HL-60 (cell line): Measurements from ENCODE around the gene PREPL.

Source experiments
- POLR2AphosphoS5 ChIP-seq: IDR thresholded peaks from 2 replicates; pipeline ENCODE4 v1.6.1; 2012; ENCODE audit warnings: low read depth
- SPI1 ChIP-seq: IDR thresholded peaks from 2 replicates; pipeline ENCODE4 v1.6.1; 2012; ENCODE audit warnings: low read depth, mild to moderate bottlenecking, borderline replicate concordance
- TF ChIP-seq, protein P1 (sequence below): IDR thresholded peaks from one replicate; pipeline ENCODE4 v1.5.1; 2011; ENCODE audit warnings: low read length, control low read depth, inconsistent platforms; ENCODE audit not compliant: insufficient read depth

DNA sequence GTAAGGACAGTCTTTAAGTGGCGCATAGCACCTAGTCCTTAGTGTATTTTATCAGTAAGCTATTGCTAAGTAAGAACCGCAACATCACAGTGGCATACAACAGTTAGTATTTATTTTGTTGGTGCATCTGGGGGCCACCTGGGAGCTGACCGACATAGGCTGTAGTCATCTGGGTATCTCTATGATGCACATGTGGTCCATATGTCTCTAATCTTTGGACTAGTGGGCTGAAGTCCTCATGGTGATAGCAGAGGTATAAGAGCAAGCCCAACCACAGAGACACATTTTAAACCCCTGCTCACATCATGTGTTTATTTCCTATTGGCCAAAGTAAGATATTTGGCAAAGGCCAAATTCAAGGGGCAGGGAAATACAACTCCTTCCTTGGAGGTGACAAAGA is 3.3 kb upstream of the PREPL start:
- no peak; the same call in 1 of the 2 replicates for TF ChIP-seq SPI1
- TF ChIP-seq, protein P1, sequence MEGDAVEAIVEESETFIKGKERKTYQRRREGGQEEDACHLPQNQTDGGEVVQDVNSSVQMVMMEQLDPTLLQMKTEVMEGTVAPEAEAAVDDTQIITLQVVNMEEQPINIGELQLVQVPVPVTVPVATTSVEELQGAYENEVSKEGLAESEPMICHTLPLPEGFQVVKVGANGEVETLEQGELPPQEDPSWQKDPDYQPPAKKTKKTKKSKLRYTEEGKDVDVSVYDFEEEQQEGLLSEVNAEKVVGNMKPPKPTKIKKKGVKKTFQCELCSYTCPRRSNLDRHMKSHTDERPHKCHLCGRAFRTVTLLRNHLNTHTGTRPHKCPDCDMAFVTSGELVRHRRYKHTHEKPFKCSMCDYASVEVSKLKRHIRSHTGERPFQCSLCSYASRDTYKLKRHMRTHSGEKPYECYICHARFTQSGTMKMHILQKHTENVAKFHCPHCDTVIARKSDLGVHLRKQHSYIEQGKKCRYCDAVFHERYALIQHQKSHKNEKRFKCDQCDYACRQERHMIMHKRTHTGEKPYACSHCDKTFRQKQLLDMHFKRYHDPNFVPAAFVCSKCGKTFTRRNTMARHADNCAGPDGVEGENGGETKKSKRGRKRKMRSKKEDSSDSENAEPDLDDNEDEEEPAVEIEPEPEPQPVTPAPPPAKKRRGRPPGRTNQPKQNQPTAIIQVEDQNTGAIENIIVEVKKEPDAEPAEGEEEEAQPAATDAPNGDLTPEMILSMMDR: no peak
- no peak for TF ChIP-seq POLR2AphosphoS5
